Measurements from ENCODE around the gene STYXL1. TPM values are rescaled to one million over a fixed set of nuclear protein-coding genes. Genes with fewer than 3 reads are reported as not detected.

Gene STYXL1
- total RNA-seq, 4 donors from 2014 or later: 13.6 to 20.0 (median 19.4) TPM

DNA sequence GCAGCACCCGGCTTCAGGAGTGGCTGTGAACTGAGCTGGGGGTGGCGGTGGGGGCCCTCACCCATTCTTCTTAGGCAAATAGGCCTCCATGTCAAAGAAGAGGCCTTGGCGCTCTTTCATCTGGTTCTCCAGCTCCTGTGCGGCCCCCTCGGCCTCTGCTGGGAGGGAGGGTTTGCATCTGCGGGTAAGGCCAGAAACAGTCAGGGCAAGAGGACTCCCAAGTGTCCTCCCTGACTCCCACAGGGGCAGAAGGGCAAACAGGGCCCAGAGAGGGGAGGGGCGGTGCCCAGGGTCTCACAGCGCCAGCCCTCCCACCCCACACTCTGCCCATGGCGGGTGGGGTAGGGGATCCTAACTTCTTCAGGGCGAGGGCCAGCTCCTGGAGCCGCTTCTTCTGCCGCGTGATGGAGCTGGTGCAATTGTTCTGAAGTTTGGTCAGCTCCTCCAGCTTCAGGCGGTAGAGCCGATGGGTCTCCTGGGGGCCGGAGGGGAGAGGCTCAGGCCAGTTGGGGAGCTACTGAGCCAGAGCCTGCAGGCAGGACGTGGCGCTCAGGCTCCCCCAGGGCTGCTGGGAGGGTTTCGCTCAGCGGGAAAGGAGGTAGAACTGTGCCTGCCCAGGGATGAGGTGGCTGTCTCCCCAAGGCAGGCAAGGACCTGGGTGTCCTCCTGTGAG is 55.6 kb downstream of the STYXL1 start:
- ATAC-seq (ENCODE audit: low FRiP score) (no peak), DNase-seq (ENCODE audit: low spot score) (no peak)
- TF ChIP-seq, protein P1, sequence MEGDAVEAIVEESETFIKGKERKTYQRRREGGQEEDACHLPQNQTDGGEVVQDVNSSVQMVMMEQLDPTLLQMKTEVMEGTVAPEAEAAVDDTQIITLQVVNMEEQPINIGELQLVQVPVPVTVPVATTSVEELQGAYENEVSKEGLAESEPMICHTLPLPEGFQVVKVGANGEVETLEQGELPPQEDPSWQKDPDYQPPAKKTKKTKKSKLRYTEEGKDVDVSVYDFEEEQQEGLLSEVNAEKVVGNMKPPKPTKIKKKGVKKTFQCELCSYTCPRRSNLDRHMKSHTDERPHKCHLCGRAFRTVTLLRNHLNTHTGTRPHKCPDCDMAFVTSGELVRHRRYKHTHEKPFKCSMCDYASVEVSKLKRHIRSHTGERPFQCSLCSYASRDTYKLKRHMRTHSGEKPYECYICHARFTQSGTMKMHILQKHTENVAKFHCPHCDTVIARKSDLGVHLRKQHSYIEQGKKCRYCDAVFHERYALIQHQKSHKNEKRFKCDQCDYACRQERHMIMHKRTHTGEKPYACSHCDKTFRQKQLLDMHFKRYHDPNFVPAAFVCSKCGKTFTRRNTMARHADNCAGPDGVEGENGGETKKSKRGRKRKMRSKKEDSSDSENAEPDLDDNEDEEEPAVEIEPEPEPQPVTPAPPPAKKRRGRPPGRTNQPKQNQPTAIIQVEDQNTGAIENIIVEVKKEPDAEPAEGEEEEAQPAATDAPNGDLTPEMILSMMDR (IDR thresholded peaks at IDR 0.05): no peak

DNA sequence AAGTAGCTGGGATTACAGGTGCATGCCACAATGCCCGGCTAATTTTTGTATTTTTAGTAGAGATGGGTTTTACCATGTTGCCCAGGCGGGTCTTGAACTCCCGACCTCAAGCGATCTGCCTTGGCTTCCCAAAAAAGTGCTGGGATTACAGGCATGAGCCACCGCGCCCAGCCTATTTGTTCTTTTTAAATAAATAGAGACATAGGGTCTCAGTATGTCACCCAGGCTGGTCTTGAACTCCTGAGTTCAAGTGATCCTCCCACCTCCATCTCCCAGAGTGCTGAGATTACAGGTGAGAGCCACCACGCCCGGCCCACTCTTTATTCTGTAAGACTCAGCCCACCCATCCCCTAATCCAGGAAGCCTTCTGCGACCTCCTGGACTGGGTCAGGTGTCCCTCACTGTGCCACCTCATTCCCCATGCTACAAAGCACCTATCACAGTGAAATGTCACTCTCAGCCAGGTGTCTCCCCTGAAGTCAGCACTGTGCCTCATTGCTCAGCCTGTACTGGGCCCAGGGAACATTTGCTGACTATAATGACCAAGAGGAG is 56.2 kb downstream of the STYXL1 start:
- DNase-seq (ENCODE audit: low spot score) (no peak), ATAC-seq (ENCODE audit: low FRiP score) (no peak)
- TF ChIP-seq, protein P1 (IDR thresholded peaks at IDR 0.05): no peak

DNA sequence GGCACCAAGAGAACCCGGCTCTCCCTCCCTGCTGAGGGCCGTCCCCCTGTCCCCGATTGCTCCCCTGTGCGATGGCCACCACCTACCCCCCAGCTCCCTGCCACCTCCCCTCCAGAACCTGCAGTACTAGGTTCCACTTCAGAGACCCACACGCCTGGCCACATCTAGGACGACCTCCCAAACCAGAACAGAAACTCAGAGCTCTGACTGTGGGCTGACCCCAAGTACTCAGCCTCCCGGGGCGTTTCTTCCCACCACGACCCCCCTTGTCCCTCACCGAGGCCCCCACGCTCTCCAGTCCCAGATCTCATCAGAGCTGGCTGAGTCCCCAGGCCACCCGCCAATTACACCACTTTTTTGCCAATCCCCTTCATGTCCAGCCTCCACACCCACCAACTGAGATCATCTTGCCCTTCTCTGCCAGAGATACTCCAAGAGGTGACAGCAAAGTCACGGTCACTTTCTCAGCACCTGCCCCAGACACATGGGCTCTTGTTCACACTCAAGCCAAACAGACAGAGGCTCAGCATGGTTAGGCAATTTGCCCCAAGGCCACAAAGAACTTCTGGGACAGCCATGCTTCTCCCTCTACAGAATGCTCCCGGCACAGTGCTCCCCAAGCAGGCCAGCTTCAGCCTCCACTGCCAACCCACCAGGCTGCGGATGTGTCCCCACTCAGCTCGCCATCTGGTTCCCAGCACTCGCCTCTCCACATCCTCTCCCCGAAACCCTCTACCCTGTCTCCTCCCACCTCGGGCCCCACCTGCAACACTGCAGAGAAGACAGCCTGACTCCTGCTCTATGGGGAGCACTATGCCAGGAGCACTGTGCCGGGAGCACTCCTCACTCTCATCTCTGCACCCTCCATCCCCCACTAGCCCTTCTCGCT is 58.1 kb downstream of the STYXL1 start:
- TF ChIP-seq, protein P1 (IDR thresholded peaks at IDR 0.05): no peak
- DNase-seq (ENCODE audit: low spot score) (no peak), ATAC-seq (ENCODE audit: low FRiP score) (no peak)

DNA sequence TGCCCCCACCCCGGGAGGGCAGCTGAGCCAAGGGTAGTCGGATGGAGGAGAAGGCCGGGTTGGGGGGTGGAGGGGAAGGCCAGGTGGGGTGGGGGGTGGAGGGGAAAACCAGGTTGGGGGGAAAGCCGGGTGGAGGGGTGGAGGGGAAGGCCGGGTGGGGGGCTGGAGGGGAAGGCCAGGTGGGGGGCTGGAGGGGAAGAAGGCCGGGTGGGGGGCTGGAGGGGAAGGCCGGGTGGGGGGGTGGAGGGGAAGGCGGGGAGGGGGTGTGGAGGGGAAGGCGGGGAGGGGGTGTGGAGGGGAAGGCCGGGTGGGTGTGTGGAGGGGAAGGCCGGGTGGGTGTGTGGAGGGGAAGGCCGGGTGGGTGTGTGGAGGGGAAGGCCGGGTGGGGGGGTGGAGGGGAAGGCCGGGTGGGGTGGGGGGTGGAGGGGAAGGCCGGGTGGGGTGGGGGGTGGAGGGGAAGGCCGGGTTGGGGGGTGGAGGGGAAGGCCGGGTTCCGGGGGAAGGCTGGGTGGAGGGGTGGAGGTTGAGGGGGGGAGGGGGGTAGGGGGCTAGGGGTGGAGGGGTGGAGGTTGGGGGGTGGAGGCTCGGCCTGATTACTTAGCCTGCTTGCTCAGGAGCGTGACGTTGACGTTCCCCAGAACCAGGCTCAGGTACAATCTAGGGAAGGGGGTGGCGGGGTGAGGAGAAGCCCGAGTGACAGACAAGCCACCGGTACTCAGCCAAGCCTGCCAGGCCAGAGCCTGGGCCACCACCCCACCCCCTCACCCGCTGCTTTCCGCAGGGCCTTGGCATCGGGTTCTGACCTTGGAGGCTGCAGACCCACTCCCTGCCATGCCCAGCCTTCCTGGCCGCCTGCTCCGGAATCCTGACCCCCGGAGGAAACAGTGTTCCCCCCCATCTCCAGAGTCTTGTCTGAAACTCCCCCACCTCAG is 59.0 kb downstream of the STYXL1 start:
- no peak for DNase-seq (ENCODE audit: low spot score)
- ATAC-seq (ENCODE audit: low FRiP score): no peak
- TF ChIP-seq, protein P1 (IDR thresholded peaks at IDR 0.05): no peak

DNA sequence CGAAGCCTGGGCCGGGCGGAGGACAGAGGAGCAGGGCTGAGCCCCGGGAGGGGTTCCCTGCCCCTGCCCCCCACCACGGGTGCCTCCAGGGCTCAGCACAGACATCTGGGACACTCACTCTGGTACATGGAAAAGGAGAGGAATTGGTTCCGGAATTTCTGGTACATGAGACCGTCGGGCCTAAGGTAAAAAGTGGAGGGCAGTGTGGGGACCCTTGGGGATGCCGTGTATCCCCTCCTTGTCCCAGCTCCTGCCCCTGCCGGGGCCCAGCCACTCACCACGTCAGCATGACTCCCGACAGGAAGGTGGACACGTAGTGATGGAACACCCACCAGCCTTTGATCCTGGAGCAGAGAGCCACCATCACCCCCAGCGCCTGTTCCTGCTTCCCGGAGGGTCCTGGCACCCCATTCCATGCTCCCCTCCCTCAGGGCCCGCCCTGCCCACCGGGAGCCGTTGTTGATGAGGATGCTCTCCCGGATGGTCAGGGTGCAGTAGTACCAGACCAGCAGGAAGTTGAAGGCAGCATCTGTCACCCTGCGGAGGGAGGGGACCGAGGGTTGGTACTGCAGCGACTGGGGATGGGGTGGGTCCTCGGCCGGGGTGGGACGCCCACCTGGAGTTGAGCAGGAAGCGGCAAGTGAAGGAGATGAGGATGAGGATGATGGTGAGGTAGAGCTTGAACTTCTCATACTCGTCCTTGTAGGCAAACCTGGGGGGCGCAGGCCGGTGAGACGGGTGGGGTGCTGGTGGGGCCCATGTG is 59.8 kb downstream of the STYXL1 start:
- TF ChIP-seq, protein P1 (IDR thresholded peaks at IDR 0.05): no peak
- DNase-seq (ENCODE audit: low spot score) (no peak), ATAC-seq (ENCODE audit: low FRiP score) (no peak)

All from omental fat pad (tissue), 4 donors.